Progenitor cell of endocrine pancreas (in vitro differentiated cells): ENCODE data around the gene ANO2. TPM values are rescaled to one million over a fixed set of nuclear protein-coding genes. Genes with fewer than 3 reads are reported as not detected.
"Not testable (repeated sequence)": the region's sequence is repeated elsewhere in the genome, so short reads cannot be mapped to it uniquely, and the experiment has no call there.

Experiments used
- DNase-seq: peaks from one replicate; pipeline ENCODE4 v3.0.0; 2021; ENCODE audit warnings: low spot score; ENCODE audit not compliant: unreplicated experiment
- H3K27ac Mint-ChIP-seq: 2 replicates; pipeline ENCODE4 v1.8.0; 2021; ENCODE audit warnings: mild to moderate bottlenecking, moderate library complexity, mixed read lengths
- H3K27me3 Mint-ChIP-seq: 2 replicates; pipeline ENCODE4 v1.8.0; 2021; ENCODE audit warnings: mixed read lengths
- H3K36me3 Mint-ChIP-seq: 2 replicates; pipeline ENCODE4 v1.8.0; 2022; ENCODE audit warnings: mixed read lengths; ENCODE audit not compliant: insufficient read depth
- H3K4me1 Mint-ChIP-seq: 2 replicates; pipeline ENCODE4 v1.8.0; 2021; ENCODE audit warnings: low read depth, mixed read lengths
- H3K4me3 Mint-ChIP-seq: 2 replicates; pipeline ENCODE4 v1.8.0; 2021; ENCODE audit warnings: low read depth, mild to moderate bottlenecking, moderate library complexity, mixed read lengths
- H3K9me3 Mint-ChIP-seq: 2 replicates; pipeline ENCODE4 v1.8.0; 2021; ENCODE audit warnings: low read depth, mixed read lengths
- CTCF ChIP-seq: fragments of 200-600 bp; sonication (generic); IDR thresholded peaks from one replicate; pipeline ENCODE4 v1.5.0; 2021; ENCODE audit warnings: antibody characterized with exemption, mild to moderate bottlenecking; ENCODE audit not compliant: unreplicated experiment
- total RNA-seq: library from RNA; stranded (reverse); gene quantifications from 2 replicates; pipeline ENCODE4 v1.2.1, GENCODE V29; 2021

ANO2 gene
- total RNA-seq, 1 donor from 2014 or later = 2.8 TPM

GRCh38 chr12:5548152-5548943, 396.7 kb downstream of the ANO2 start:
- DNase-seq = no peak
- peaks cover 8% of the 10 kb centered on the region for H3K27me3 Mint-ChIP-seq
- no peak overlapping the region for H3K4me3 Mint-ChIP-seq
- H3K4me1 Mint-ChIP-seq = no peaks in the 10 kb centered on the region
- H3K9me3 Mint-ChIP-seq = peaks cover 15% of the 10 kb centered on the region
- TF ChIP-seq CTCF = no peak
- H3K36me3 Mint-ChIP-seq = peaks cover 1% of the 10 kb centered on the region
- no peak overlapping the region for H3K27ac Mint-ChIP-seq

- Mint-ChIP-seq H3K9me3 (peaks cover 25% of the 10 kb centered on the region), H3K4me1 (no peaks in the 10 kb centered on the region), H3K27ac (peak overlapping the region; percentile 2), H3K4me3 (no peak overlapping the region), H3K27me3 (peaks cover 6% of the 10 kb centered on the region), H3K36me3 (peaks cover 1% of the 10 kb centered on the region)
- TF ChIP-seq CTCF = no peak
- no peak for DNase-seq
Observed at GRCh38 chr12:5546616-5547015, 398.4 kb downstream of the ANO2 start.

DNA sequence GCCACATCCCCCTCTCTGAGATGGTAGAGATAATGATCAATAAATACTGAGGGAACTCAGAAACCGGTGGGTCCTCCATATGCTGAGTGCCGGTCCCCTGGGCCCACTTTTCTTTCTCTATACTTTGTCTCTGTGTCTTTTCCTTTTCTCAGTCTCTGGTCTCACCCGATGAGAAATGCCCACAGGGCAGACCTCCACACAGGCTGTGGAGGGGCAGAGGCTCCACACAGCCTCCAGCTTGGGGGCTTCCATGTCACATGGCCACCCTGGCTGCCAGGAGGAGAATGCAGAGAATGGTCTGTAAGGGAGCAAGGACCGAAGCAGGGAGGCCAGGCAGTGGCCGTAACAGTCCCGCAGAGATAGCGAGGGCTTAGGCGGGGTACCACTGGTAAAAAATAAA, 407.3 kb downstream of the ANO2 start:
- Mint-ChIP-seq H3K4me3 (no peak overlapping the region), H3K9me3 (peaks cover 14% of the 10 kb centered on the region), H3K36me3 (peaks cover 4% of the 10 kb centered on the region), H3K4me1 (peaks cover 5% of the 10 kb centered on the region), H3K27me3 (peaks cover 27% of the 10 kb centered on the region), H3K27ac (no peak overlapping the region)
- TF ChIP-seq CTCF = no peak
- DNase-seq = no peak

DNA sequence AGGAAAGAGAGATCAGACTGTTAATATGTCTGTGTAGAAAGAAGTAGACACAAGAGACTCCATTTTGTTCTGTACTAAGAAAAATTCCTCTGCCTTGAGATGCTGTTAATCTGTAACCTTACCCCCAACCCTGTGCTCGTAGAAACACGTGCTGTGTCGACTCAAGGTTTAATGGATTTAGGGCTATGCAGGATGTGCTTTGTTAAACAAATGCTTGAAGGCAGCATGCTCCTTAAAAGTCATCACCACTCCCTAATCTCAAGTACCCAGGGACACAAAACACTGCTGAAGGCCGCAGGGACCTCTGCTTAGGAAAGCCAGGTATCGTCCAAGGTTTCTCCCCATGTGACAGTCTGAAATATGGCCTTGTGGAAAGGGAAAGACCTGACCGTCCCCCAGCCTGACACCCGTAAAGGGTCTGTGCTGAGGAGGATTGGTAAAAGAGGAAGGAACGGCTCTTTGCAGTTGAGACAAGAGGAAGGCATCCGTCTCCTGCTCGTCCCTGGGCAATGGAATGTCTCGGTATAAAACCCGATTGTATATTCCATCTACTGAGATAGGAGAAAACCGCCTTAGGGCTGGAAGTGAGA, 407.9 kb downstream of the ANO2 start:
- peaks cover 27% of the 10 kb centered on the region for H3K27me3 Mint-ChIP-seq
- not testable (repeated sequence) for H3K4me3 Mint-ChIP-seq, H3K4me1 Mint-ChIP-seq, H3K9me3 Mint-ChIP-seq, H3K27ac Mint-ChIP-seq, DNase-seq, H3K36me3 Mint-ChIP-seq

GRCh38 chr12:5535541-5535940, 409.5 kb downstream of the ANO2 start:
- no peak for TF ChIP-seq CTCF
- Mint-ChIP-seq H3K4me3 (no peak overlapping the region), H3K4me1 (peaks cover 5% of the 10 kb centered on the region)

More at GRCh38 chr12:5535541-5535940, 409.5 kb downstream of the ANO2 start:
- H3K36me3 Mint-ChIP-seq = no peaks in the 10 kb centered on the region
- no peaks in the 10 kb centered on the region for H3K9me3 Mint-ChIP-seq
- no peak overlapping the region for H3K27ac Mint-ChIP-seq
- DNase-seq = no peak
- H3K27me3 Mint-ChIP-seq = peaks cover 27% of the 10 kb centered on the region
